NOMO-1 (cell line): ENCODE results near the gene TMEM183A.

ENCODE experiments used
- DNase-seq, 2 experiments: peaks; one replicate each; lab custom pipeline; 2025; ENCODE audit not compliant: unreplicated experiment in 2 of 2; lab: John Stamatoyannopoulos, UW

The TMEM183A gene

DNA sequence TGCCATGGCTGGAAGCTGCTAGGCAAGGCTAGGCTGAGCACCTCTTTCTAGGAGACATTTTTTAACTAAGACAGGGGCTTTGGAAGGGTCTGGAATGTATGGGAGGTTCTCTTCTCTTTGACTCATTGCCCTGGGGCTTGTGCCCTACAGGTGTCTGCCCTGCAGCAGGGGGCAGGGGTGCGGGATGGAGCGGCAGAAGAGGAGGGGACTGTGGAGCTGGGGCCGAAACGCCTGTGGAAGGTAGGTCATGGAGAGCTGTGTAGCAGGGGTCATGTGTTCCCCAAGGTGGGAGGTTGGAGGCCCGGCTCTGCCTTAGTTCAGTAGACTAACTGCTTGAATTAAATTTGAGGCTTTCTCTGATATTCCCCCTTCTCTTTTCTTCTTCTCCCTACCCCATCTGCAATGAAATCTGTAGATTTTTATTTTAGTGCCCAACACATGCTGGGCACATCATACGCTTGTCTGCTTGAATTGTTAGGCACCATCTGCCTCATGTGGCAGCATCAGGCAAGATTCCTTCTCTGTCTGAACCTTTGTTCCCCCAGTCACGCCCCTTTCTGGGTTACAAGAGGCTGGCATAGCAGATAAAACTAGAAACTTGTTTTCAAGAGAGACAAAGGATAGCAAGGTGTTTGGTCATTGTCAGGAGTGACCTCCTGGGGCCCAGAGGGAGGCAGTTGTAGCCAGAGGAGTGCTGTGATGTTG, 37.5 kb downstream of the TMEM183A start:
- no peak for DNase-seq

DNA sequence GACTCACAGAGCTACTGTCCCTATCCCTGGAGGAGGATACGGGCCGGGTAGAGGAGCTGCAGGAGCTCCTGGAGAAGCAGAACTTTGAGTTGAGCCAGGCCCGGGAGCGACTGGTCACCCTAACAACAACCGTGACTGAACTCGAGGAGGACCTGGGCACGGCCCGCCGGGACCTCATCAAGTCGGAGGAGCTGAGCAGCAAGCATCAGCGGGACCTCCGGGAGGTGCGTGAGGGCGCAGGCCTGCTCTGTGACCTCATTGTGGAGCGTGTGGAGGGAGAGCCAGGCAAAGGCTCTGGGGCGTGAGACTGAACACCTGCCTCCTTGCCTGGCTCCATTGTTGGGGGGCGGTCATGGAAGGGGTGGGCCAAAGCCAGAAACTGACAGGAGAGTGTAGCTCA, 38.2 kb downstream of the TMEM183A start:
- DNase-seq = no peak

DNA sequence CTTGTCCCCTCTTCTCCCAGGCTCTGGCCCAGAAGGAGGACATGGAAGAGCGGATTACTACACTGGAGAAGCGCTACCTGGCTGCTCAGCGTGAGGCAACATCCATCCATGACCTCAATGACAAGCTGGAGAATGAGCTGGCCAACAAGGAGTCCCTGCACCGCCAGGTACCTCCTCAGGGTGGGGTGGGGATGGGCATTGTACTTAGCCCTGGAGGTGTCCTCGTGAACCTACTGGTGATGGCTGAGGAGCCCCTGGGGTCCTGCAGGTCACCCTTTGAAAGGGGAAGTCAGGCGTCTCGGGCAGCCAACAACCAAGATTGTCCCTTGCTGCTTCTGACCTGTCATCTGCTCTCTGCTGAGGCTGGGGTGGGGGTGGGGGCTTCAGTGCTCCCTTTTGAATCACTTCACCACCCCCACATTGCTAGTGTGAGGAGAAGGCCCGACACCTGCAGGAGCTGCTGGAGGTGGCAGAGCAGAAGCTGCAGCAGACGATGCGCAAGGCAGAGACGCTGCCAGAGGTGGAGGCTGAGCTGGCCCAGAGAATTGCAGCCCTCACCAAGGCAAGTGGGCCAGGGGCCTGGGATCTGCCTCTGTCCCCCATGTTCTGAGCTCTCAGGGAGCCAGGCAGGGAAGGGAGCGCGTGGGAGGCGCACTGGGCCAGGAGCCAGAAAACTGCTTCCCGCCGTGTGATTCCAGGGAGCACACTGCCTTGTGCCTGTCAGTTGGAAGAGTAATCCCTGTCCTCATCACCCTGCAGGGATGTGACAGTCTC, 38.8 kb downstream of the TMEM183A start:
- no peak for DNase-seq

DNA sequence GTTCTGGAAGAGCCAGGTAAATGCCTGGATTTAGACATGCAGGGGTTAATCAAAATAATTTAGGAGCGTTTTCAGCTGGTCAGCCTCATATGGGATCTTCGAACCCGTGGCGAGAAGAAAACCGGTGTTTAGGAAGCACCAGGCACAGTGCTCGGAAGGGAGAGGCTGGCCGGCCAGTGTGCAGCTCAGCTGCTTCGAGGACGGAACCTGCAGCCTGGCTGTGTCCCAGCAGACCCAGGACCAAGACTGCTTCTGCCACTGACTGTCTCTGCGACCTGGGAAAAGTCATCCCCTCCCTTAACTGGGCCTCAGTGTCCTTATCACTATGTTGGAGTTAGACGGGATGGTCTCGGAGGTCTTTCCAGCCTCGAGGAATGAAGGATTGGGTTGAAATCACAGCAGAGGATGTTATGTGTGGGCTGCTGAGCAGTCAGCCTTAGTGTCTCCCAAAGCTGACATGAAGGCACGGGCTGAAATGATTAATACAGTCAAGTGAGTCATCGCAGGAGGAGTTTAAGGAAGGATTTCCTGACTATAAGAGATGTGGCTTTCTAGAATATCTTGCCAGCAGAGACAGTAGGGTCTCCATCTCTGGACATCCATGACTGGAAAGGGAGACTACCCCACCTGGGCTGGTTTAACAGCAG, 39.9 kb downstream of the TMEM183A start:
- DNase-seq = peak in 1 of 2 experiments; percentile 63

DNA sequence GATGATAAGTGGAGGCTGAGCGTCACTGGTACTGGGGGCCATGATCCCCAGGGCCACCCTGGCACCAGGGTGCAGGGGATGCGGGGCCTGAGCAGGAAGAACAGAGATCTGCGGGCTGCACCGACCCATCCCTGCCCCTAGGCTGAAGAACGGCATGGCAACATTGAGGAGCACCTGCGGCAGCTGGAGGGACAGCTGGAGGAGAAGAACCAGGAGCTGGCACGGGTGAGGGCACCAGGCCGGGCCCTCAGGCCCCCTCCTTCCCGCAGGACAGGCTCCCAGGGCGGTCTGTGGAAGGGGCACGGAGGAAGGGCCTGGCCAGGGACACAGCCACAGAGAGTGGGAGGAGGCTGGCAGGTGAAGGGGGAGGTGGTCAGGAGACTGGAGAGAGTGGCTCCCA, 40.9 kb downstream of the TMEM183A start:
- no peak for DNase-seq

DNA sequence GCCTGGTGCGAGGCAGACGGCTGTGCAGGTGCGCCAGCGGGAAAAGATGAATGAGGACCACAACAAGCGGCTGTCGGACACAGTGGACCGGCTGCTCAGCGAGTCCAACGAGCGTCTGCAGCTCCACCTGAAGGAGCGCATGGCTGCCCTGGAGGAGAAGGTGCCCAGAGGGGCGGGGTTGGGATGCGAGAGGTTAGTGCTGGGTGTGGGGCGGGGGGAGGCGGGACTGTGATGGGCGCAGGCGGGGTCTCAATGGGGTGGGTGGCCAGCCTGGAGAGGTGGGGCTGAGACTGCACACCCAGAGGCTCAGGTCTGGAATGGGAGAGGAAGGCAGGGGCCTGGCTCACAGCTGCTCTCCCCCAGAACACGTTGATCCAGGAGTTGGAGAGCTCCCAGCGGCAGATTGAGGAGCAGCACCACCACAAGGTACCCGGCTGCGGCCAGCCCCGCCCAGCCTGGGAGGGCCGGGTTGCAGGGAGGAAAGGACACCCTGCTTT, 41.4 kb downstream of the TMEM183A start:
- no peak for DNase-seq

DNA sequence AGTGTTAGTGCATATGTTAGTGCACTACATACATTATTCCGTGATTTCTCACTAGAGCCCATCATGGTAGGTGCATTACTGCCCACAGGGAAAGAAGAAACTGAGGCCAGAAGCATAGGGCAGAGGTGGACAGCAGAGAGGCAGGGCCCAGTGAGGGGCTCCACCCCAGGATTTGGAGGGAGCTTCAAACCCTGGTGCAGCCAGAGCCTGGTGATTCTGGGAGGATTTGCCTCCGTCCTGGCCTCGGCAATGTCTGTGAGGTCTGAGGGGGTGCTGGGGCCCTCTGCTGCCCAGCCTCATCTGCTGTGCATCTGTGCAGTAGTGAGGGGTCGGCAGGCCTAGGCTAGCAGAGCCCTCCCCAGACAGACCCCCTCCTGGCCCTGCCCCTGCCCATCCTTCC, 41.9 kb downstream of the TMEM183A start:
- no peak for DNase-seq

DNA sequence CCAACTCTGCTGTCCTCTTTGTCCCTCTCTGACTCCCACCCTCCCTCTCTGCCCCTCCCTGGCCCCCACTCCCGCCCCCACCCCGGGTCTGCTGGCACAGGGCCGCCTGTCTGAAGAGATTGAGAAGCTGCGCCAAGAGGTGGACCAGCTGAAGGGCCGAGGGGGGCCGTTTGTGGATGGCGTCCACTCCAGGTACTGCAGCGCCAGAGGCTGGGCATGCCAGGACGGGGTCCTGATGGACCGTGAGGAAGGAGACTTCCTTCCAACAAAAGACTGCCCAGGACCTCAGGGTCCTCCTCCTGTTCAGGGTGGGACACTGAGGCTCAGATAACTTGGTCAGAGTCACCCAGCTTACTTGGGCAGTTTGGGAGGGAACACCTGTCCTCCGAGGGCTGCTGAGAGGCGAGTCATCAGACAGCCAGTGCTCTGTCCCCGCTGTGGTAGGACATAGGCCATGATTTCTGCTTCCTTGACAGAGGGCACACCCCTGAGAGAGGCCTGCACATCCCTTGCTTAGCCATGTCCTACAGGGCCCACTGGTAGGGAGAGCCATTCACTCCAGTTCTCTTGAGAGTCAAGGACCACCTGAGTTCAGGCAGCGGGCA, 42.5 kb downstream of the TMEM183A start:
- no peak for DNase-seq

DNA sequence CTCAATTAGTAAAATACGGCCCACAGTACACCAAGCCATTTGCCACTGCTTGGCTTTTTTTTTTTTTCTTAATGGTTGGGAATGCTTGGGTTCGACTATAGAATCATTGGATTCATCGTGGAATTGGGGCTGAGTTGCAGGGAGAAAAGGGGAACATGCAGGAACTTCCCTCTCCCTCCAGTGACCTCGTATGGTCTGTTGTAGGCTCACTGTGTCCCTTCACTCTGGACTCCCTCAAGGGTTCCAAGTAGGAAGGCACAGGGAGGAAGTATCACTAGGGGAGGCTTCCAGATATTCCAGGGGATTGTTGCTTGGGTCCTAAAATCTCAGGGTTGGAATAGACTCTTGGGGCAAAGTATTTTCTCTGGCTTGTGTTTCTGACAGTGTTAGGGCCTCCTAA, 43.7 kb downstream of the TMEM183A start:
- no peak for DNase-seq

DNA sequence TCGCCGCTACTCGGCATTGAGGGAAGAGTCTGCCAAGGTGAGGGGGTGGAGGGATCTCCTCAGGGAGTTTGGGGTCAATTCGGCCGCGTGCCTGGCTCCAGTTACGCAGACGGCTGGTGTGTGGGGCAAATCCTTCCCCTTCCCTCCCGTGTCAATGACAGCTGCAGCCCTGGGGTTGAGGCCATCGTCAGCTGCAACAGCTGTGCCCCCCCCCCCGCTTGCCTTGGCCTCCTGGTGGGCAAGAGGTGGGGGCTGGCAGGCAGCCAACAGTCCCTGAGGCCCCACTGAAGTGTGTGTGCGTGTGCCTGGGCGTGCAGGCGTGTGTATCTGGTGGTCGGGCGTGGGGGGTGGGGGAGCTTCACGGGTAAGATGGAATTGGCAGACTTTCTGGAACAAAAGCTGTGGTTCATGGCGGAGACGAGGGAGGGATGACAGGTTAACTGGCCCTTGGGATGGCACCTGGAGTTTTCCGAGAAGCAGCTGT, 44.7 kb downstream of the TMEM183A start:
- no peak for DNase-seq

DNA sequence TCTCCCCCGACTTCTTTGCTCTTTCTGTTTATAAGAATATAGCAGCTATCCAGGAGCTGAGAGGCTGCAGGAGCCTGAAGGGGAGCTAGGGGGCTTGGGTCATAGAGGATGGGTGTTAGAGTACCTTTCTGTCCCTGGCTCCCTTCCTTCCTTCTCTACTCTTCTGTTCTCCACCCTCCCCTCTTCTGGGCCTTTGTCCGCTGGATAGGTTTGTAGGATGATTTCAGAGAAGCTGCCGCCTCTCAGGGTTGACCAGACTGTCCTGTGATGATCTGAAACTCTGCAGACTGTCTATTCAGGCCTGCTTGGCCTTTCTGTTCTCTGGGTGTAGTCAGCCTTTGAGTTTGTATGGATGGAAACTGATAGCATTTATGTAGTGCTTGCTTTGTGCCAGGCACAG, 45.4 kb downstream of the TMEM183A start:
- no peak for DNase-seq

DNA sequence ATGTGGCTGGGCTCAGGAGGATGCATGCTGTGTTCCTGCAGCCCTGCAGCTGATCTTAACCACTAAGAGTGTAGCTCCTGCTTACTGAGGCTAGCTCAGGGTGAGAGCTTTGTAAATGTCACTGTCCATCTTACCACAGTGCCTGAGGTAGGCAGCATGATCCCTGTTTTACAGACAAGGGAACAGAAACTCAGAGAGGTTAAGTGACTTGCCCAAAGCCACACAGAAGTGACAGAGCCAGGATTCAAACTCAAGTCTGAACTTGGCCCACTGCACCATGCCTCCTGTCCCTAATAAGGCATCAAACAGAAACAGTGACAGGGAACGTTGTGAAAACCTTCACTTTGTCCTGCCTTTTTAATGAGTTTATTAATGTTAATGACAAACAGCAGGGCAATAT, 47.0 kb downstream of the TMEM183A start:
- no peak for DNase-seq

DNA sequence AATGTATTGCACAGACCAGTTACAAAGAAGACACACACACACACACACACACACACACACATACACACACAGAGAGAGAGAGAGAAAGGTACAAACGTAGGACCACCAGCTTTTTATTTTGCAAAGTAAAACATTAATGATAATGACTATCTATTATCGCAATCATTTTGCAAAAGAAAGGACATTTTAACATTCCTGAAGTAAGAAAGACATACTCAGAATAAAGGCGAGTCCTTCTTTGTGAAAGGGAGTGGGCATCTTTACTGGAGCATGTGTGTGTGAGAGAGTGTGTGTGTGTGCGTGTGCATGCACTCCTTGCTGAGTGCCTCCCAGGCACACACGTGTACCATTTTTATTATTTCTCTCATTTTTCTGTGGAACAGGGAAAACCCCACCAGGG, 47.5 kb downstream of the TMEM183A start:
- DNase-seq = no peak

DNA sequence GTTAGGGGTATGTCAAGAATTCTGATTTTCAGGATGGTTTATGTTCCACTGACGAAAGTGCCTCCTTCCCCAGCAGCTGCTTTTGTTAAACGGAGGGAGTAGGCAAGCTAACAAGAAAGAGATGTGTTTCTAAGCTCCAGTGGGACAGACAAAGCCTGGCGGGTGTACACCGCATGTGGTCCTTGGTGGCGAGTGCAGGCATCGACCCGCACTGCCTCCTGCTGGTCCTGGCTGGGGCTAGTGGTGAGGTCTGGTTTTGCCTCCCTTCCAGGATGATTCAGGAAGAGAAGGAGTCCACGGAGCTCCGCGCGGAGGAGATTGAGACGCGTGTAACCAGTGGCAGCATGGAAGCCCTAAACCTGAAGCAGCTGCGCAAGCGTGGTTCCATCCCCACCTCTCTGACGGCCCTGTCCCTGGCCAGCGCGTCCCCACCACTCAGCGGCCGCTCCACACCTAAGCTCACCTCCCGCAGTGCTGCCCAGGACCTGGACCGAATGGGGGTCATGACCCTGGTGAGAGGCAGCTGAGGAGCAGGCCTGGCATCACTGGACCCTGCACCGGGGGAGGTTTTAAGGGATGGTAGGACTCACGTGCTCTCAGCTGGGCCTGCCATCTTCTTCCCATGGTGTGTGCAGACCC, 48.1 kb downstream of the TMEM183A start:
- DNase-seq = no peak

DNA sequence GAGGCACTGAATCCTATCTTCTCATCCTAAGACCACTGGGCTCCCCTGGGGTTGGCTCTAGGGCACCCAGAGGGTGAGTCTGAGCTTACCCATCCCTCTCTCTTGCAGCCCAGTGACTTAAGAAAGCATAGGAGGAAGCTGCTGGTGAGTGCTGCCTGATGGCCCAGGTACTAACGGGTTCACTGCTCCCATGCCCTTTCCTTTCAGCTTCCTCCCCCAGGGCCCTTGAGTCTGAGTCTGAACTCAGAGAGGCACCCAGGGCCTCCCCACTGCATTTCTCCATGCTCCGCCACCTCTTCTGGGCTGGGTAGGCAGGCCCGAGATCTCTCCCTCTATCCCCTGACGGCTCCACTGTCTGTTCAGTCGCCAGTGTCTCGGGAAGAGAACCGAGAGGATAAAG, 48.8 kb downstream of the TMEM183A start:
- no peak for DNase-seq

DNA sequence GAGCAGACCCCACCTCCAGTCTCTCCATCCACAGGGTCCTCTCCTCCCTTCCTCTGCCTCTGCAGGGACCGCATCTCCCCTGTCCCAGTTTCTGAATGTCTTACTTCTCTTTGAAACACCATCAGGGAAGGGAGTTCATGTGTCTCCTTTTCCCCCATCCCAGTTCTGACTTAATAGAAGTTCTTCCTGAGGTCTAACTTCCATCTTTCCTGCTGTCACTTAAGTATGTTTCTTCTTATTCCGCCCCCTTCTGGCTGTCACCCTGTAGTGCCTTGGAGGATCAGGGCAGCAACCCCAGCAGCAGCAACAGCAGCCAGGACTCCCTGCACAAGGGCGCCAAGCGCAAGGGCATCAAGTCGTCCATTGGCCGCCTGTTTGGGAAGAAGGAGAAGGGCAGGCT, 49.3 kb downstream of the TMEM183A start:
- DNase-seq = no peak

DNA sequence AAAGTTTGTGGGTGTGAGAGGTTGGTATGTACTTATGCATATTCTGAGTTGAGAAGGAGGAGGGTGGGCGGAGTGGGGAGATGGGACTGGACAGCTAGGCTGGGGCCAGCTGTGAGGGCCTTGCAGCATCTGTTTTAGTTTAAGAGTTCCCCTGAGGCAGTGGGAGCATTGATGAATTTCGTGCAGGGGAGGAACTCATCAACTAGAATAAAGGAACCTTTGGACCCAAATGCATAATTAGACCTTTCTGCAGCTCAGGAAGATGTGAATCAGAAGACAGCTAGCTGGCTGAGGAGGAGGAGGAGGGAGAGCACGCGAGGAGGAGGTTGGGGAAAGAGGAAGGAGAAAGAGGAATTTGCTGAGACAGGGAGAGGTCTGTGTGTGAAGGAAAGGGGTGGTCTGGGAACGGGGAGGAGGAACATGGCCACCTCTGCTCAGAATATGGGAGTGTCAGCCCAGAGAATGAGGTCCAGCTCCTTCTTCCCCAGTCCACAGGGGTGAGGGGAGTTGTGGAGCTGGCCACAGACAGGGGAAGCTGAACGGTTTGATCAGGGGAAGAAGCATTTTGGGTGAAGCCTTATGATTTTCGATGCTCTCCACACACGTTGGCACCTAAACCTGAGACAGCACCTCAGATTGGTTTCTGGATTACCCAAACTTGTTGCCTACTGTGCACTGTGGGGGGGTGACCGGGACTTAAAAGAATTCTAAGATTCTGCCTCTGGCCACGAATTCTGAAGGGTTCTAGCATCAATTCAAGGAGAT, 50.9 kb downstream of the TMEM183A start:
- peak; percentile 56 to 82 for DNase-seq

DNA sequence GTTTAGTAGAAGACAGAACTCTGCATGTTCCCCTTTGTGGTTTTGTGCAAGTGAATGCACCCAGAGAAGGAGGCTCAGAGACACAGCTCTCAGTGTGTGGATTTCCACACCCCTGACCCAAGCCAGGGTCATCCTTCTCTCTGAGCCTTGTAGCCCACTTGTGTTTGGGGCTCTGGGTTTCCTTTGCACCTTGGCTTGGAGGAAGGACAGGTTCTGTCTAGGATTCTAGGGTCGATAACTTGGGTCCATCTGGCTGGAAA, 51.4 kb downstream of the TMEM183A start:
- peak; percentile 53 to 81 for DNase-seq

DNA sequence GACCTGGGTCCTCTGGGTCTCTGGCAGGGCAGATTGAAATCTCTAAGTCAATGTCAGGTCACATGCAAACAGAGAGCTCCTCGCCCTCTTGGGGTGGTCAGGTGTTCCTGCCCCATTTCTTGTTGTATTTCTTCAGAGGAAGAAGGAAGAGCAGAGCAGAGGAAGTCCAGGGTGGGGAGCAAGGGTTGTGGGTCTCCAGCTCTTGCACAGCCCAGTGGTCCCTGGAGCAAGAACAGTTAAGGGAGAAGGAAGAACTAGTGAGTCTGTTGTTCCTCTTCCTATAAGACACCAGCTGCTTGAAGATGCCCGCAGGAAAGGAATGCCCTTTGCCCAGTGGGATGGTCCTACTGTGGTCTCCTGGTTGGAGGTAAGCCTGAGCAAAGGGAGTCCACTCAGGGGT, 52.3 kb downstream of the TMEM183A start:
- peak; percentile 29 to 61 for DNase-seq

DNA sequence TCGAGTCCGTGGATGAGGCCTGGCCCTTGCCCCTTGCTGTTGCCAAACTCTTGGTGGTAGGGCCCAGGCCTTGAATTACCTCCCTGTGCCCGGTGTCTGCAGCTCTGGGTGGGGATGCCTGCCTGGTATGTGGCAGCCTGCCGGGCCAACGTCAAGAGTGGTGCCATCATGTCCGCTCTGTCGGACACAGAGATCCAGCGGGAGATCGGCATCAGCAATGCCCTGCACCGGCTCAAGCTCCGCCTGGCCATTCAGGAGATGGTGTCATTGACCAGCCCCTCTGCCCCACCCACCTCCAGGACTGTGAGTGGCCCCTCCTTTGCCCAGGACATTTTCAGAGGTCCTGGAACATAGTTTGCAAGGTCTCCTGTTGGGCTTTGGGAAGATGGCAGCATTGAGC, 52.9 kb downstream of the TMEM183A start:
- DNase-seq = no peak
